WTC11 (cell line): ENCODE results near the gene FUT8.

Source experiments
- IRF2 ChIP-seq: sonication (generic); formaldehyde crosslinking; IDR thresholded peaks from 2 replicates; pipeline ENCODE4 v1.8.0; 2022; ENCODE audit warnings: low read depth, missing genetic modification reagents, borderline replicate concordance
- JUN ChIP-seq: sonication (generic); formaldehyde crosslinking; IDR thresholded peaks from 2 replicates; pipeline ENCODE4 v1.8.0; 2023; ENCODE audit warnings: mild to moderate bottlenecking, missing genetic modification reagents
- NR2C2 ChIP-seq: sonication (generic); formaldehyde crosslinking; IDR thresholded peaks from 2 replicates; pipeline ENCODE4 v1.8.0; 2022; ENCODE audit warnings: mild to moderate bottlenecking, missing genetic modification reagents
- SMAD3 ChIP-seq: sonication (generic); formaldehyde crosslinking; IDR thresholded peaks from 2 replicates; pipeline ENCODE4 v1.8.0; 2022; ENCODE audit warnings: missing genetic modification reagents, mild to moderate bottlenecking, borderline replicate concordance
- ZNF232 ChIP-seq: sonication (generic); formaldehyde crosslinking; IDR thresholded peaks from 2 replicates; pipeline ENCODE4 v1.8.0; 2022; ENCODE audit warnings: mild to moderate bottlenecking, missing genetic modification reagents
- TF ChIP-seq, protein P1 (sequence below): fragments of 200-600 bp; IDR thresholded peaks from 2 replicates; pipeline ENCODE4 v1.8.0; 2022; ENCODE audit warnings: antibody characterized with exemption
- TF ChIP-seq, protein P2 (sequence below): sonication (generic); formaldehyde crosslinking; IDR thresholded peaks from 2 replicates; pipeline ENCODE4 v1.8.1; 2022; ENCODE audit warnings: low read depth, missing genetic modification reagents, borderline replicate concordance
- TF ChIP-seq, protein P3 (sequence below): sonication (generic); formaldehyde crosslinking; conservative IDR thresholded peaks from 2 replicates; pipeline ENCODE4 v1.8.1; 2023; ENCODE audit warnings: mild to moderate bottlenecking, low read depth, missing genetic modification reagents, moderate library complexity
- TF ChIP-seq, protein P4 (sequence below): fragments of 250-450 bp; sonication (Bioruptor Pico); IDR thresholded peaks from 2 replicates; pipeline ENCODE4 v1.9.0; 2021; ENCODE audit warnings: mild to moderate bottlenecking
- TF ChIP-seq, protein P5 (sequence below): sonication (generic); formaldehyde crosslinking; conservative IDR thresholded peaks from 2 replicates; pipeline ENCODE4 v1.8.1; 2022; ENCODE audit warnings: mild to moderate bottlenecking, missing genetic modification reagents
- TF ChIP-seq, protein P6 (sequence below): sonication (generic); formaldehyde crosslinking; IDR thresholded peaks from 2 replicates; pipeline ENCODE4 v1.8.0; 2022; ENCODE audit warnings: mild to moderate bottlenecking, missing genetic modification reagents
- TF ChIP-seq, protein P7 (sequence below): sonication (generic); formaldehyde crosslinking; IDR thresholded peaks from 2 replicates; pipeline ENCODE4 v1.8.1; 2023; ENCODE audit warnings: mild to moderate bottlenecking, moderate library complexity, missing genetic modification reagents

DNA sequence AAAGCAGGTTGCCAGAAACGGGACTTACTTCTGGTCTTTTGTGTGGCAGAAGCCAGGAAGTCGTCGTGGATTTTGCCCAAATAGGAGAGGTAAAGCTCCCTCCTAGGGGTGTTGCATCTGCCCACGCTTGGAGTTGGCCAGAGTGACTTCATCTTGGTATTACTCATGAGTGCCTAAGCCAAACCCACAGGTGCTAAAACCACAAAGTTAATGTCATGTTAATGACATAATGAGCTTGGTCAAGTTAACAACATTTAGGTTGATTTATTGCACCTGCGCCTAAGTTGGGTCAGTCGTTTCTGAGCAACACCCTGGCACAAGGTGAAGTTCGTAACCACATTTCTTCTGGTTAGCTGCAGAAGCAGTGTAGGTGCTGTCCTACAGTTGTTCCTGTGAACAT lies 225.2 kb downstream of the FUT8 start:
- TF ChIP-seq, protein P1, sequence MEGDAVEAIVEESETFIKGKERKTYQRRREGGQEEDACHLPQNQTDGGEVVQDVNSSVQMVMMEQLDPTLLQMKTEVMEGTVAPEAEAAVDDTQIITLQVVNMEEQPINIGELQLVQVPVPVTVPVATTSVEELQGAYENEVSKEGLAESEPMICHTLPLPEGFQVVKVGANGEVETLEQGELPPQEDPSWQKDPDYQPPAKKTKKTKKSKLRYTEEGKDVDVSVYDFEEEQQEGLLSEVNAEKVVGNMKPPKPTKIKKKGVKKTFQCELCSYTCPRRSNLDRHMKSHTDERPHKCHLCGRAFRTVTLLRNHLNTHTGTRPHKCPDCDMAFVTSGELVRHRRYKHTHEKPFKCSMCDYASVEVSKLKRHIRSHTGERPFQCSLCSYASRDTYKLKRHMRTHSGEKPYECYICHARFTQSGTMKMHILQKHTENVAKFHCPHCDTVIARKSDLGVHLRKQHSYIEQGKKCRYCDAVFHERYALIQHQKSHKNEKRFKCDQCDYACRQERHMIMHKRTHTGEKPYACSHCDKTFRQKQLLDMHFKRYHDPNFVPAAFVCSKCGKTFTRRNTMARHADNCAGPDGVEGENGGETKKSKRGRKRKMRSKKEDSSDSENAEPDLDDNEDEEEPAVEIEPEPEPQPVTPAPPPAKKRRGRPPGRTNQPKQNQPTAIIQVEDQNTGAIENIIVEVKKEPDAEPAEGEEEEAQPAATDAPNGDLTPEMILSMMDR = no peak
- TF ChIP-seq IRF2 (CRISPR knock-in tag) (no peak), ZNF232 (CRISPR knock-in tag) (no peak), NR2C2 (CRISPR knock-in tag) (no peak), JUN (CRISPR knock-in tag) (no peak), SMAD3 (CRISPR knock-in tag) (no peak)
- TF ChIP-seq, protein P2, sequence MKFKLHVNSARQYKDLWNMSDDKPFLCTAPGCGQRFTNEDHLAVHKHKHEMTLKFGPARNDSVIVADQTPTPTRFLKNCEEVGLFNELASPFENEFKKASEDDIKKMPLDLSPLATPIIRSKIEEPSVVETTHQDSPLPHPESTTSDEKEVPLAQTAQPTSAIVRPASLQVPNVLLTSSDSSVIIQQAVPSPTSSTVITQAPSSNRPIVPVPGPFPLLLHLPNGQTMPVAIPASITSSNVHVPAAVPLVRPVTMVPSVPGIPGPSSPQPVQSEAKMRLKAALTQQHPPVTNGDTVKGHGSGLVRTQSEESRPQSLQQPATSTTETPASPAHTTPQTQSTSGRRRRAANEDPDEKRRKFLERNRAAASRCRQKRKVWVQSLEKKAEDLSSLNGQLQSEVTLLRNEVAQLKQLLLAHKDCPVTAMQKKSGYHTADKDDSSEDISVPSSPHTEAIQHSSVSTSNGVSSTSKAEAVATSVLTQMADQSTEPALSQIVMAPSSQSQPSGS (CRISPR knock-in tag) = no peak
- TF ChIP-seq, protein P3, sequence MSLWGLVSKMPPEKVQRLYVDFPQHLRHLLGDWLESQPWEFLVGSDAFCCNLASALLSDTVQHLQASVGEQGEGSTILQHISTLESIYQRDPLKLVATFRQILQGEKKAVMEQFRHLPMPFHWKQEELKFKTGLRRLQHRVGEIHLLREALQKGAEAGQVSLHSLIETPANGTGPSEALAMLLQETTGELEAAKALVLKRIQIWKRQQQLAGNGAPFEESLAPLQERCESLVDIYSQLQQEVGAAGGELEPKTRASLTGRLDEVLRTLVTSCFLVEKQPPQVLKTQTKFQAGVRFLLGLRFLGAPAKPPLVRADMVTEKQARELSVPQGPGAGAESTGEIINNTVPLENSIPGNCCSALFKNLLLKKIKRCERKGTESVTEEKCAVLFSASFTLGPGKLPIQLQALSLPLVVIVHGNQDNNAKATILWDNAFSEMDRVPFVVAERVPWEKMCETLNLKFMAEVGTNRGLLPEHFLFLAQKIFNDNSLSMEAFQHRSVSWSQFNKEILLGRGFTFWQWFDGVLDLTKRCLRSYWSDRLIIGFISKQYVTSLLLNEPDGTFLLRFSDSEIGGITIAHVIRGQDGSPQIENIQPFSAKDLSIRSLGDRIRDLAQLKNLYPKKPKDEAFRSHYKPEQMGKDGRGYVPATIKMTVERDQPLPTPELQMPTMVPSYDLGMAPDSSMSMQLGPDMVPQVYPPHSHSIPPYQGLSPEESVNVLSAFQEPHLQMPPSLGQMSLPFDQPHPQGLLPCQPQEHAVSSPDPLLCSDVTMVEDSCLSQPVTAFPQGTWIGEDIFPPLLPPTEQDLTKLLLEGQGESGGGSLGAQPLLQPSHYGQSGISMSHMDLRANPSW = no peak
- TF ChIP-seq, protein P4, sequence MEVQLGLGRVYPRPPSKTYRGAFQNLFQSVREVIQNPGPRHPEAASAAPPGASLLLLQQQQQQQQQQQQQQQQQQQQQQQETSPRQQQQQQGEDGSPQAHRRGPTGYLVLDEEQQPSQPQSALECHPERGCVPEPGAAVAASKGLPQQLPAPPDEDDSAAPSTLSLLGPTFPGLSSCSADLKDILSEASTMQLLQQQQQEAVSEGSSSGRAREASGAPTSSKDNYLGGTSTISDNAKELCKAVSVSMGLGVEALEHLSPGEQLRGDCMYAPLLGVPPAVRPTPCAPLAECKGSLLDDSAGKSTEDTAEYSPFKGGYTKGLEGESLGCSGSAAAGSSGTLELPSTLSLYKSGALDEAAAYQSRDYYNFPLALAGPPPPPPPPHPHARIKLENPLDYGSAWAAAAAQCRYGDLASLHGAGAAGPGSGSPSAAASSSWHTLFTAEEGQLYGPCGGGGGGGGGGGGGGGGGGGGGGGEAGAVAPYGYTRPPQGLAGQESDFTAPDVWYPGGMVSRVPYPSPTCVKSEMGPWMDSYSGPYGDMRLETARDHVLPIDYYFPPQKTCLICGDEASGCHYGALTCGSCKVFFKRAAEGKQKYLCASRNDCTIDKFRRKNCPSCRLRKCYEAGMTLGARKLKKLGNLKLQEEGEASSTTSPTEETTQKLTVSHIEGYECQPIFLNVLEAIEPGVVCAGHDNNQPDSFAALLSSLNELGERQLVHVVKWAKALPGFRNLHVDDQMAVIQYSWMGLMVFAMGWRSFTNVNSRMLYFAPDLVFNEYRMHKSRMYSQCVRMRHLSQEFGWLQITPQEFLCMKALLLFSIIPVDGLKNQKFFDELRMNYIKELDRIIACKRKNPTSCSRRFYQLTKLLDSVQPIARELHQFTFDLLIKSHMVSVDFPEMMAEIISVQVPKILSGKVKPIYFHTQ (CRISPR knock-in tag) = no peak
- TF ChIP-seq, protein P5, sequence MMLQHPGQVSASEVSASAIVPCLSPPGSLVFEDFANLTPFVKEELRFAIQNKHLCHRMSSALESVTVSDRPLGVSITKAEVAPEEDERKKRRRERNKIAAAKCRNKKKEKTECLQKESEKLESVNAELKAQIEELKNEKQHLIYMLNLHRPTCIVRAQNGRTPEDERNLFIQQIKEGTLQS (CRISPR knock-in tag) = no peak
- TF ChIP-seq, protein P6, sequence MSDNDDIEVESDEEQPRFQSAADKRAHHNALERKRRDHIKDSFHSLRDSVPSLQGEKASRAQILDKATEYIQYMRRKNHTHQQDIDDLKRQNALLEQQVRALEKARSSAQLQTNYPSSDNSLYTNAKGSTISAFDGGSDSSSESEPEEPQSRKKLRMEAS = no peak
- TF ChIP-seq, protein P7, sequence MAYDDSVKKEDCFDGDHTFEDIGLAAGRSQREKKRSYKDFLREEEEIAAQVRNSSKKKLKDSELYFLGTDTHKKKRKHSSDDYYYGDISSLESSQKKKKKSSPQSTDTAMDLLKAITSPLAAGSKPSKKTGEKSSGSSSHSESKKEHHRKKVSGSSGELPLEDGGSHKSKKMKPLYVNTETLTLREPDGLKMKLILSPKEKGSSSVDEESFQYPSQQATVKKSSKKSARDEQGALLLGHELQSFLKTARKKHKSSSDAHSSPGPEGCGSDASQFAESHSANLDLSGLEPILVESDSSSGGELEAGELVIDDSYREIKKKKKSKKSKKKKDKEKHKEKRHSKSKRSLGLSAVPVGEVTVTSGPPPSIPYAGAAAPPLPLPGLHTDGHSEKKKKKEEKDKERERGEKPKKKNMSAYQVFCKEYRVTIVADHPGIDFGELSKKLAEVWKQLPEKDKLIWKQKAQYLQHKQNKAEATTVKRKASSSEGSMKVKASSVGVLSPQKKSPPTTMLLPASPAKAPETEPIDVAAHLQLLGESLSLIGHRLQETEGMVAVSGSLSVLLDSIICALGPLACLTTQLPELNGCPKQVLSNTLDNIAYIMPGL (CRISPR knock-in tag) = no peak
